Mammary epithelial cell (primary cell): ENCODE data around the gene CCDC182.

Experiments used
- CTCF ChIP-seq, 2 donors: IDR thresholded peaks in 1 of 2; conservative IDR thresholded peaks in 1 of 2; 2 replicates each; pipeline ENCODE4 v1.5.1; 2011 to 2012; ENCODE audit warnings: inconsistent platforms in 2 of 2, low read length in 2 of 2, mild to moderate bottlenecking in 2 of 2, control low read depth in 1 of 2, low read depth in 1 of 2; ENCODE audit not compliant: insufficient read depth in 1 of 2; ENCODE audit errors: extremely low read depth in 1 of 2
- EZH2 ChIP-seq: IDR thresholded peaks from 2 replicates; pipeline ENCODE4 v1.6.1; 2012; ENCODE audit warnings: low read length, inconsistent platforms, borderline replicate concordance

GRCh38 chr17:57788725-57789124 is 43.6 kb upstream of the CCDC182 start:
- TF ChIP-seq CTCF (conservative IDR thresholded peaks at IDR 0.05 in 1 of 2, IDR thresholded peaks at IDR 0.05 in 1 of 2; ENCODE audit: extremely low read depth in 1 of 2, insufficient read depth in 1 of 2, low read depth in 1 of 2, low read length in 2 of 2) (no peak), EZH2 (no peak)
